ENCODE results near the gene MAP3K13. TPM values are rescaled to one million over a fixed set of nuclear protein-coding genes. Genes with fewer than 3 reads are reported as not detected.

The MAP3K13 gene
- total and polyA plus RNA-seq, 7 donors: 2.6 to 7.6 (median 5.0) TPM

DNA sequence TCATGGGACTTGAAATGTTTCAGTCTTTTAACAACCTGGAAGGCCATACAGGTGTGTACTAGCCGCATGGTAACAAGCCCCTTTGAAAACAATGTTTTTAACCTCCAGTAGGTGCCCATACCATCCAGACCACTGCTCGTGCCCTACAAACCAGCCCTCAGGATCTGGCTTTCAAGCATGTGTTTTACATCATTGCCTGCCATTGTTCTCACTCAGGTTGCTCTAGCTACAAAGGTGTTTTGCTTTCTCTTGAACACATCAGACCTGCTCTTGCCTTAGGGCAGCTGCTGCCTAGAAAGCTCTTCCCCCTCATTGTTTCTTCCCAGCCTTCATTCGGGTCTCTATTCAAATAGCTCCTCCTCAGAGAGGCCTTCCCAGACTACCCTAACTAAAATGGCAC is 32.3 kb upstream of the MAP3K13 start:
- intact Hi-C loops (cut with DNase I): no loop called here
- Histone ChIP-seq H3K27me3 (ENCODE audit: insufficient read depth in 3 of 3, low read length in 2 of 3) (no peaks in the 10 kb centered on the region), H3K27ac (no peak overlapping the region), H3K9me3 (no peaks in the 10 kb centered on the region), H3K4me1 (no peaks in the 10 kb centered on the region), H3K4me3 (no peak overlapping the region), H3K36me3 (ENCODE audit: insufficient read depth in 1 of 2, low read depth in 1 of 2) (no peaks in the 10 kb centered on the region)
- TF ChIP-seq CTCF (IDR thresholded peaks at IDR 0.05): no peak
- DNase-seq (no peak), ATAC-seq (no peak)
- WGBS, 3 donors: 92 to 93% (median 93%) methylated on average over 3 of the region's 3 CpGs

DNA sequence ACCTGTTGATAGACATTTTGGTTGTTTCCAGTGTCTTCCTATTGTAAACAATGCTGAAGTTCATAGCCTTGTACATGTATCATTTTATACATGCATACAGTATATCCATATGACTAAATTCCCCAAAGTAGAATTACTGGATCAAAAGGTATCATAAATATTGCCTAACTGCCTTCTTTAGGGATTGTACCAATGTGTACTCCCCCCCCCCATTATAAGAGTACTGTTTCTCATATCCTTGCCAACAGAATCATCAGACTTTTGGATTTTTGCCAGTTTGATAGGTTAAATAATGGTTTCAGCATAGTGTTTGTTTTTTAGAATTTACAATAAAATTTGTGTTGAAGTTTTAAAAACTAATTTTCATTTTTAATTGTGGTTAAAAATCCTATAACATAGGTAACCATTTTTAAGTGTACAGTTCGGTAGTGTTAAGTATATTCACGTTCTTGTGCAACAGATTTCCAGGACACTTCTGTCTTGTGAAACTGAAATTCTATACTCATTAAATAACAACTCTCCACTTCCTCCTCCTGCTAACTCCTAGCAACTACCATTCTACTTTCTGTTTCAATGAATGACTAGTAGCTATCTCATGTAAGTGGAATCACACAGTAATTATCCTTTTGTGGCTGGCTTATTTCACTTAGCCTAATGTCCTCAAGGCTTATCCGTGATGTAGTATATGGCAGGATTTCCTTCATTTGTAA is 30.8 kb upstream of the MAP3K13 start:
- H3K36me3 ChIP-seq (ENCODE audit: insufficient read depth in 1 of 2, low read depth in 1 of 2): no peaks in the 10 kb centered on the region
- no peak for DNase-seq
- no peak overlapping the region for H3K27ac ChIP-seq
- intact Hi-C loops (cut with DNase I): no loop called here
- H3K27me3 ChIP-seq (ENCODE audit: insufficient read depth in 3 of 3, low read length in 2 of 3): no peaks in the 10 kb centered on the region
- H3K9me3 ChIP-seq: no peaks in the 10 kb centered on the region
- no peak overlapping the region for H3K4me3 ChIP-seq
- no peaks in the 10 kb centered on the region for H3K4me1 ChIP-seq
- peak in 3 of 4 donors; percentile 23 to 67 (median 60) for ATAC-seq
- 48 to 57% (median 50%) methylated on average over 3 of the region's 3 CpGs for WGBS, 3 donors
- TF ChIP-seq CTCF (IDR thresholded peaks at IDR 0.05): no peak

DNA sequence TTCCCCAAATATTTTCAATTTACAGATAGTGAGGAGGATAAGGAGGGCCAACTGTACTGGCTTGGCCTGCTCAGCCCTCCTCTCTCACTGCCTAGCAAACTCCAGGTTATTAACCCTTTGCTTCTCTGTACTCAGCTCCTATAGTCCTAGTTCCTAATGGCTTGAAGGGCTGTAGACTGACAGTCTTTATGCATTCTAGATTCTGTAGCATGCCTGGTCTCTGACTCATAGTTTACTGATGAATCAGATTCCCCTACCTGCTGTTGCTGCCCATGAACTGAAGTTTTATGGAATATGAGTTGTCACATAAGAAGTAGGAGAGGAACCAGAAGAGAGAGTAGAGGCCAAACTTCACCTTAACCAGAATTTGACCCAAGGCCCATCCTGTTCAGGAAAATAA is 27.1 kb upstream of the MAP3K13 start:
- intact Hi-C loops (cut with DNase I): no loop called here
- no peaks in the 10 kb centered on the region for H3K9me3 ChIP-seq
- TF ChIP-seq CTCF (IDR thresholded peaks at IDR 0.05): no peak
- no peak overlapping the region for H3K27ac ChIP-seq
- H3K4me1 ChIP-seq: no peaks in the 10 kb centered on the region
- H3K4me3 ChIP-seq: no peak overlapping the region
- DNase-seq (no peak), ATAC-seq (no peak)
- no peaks in the 10 kb centered on the region for H3K27me3 ChIP-seq (ENCODE audit: insufficient read depth in 3 of 3, low read length in 2 of 3)
- no peaks in the 10 kb centered on the region for H3K36me3 ChIP-seq (ENCODE audit: insufficient read depth in 1 of 2, low read depth in 1 of 2)

- H3K4me3 ChIP-seq: no peak overlapping the region
- H3K9me3 ChIP-seq: no peaks in the 10 kb centered on the region
- WGBS, 3 donors: 89% methylated on average over 5 of the region's 5 CpGs
- ATAC-seq: no peak
- no peak overlapping the region for H3K27ac ChIP-seq
- H3K4me1 ChIP-seq: no peaks in the 10 kb centered on the region
- no peak for TF ChIP-seq CTCF (IDR thresholded peaks at IDR 0.05)
- intact Hi-C loops (cut with DNase I): no loop called here
- H3K36me3 ChIP-seq (ENCODE audit: insufficient read depth in 1 of 2, low read depth in 1 of 2): no peaks in the 10 kb centered on the region
- no peaks in the 10 kb centered on the region for H3K27me3 ChIP-seq (ENCODE audit: insufficient read depth in 3 of 3, low read length in 2 of 3)
- no peak for DNase-seq
Observed at GRCh38 chr3:185337231-185337816, 25.6 kb upstream of the MAP3K13 start.

- Histone ChIP-seq H3K4me3 (no peak overlapping the region), H3K9me3 (no peaks in the 10 kb centered on the region), H3K4me1 (no peaks in the 10 kb centered on the region), H3K27ac (no peak overlapping the region), H3K27me3 (ENCODE audit: insufficient read depth in 3 of 3, low read length in 2 of 3) (no peaks in the 10 kb centered on the region), H3K36me3 (ENCODE audit: insufficient read depth in 1 of 2, low read depth in 1 of 2) (no peaks in the 10 kb centered on the region)
- ATAC-seq (no peak), DNase-seq (no peak)
- WGBS, 3 donors: 91 to 98% (median 93%) methylated on average over 2 of the region's 2 CpGs
- no peak for TF ChIP-seq CTCF (IDR thresholded peaks at IDR 0.05)
- intact Hi-C loops (cut with DNase I): no loop called here
Observed at GRCh38 chr3:185339945-185340344, 23.0 kb upstream of the MAP3K13 start.

Data from psoas muscle (tissue), 8 donors.